Heart left ventricle (tissue), 13 donors: ENCODE measurements around the gene GPC6.

ENCODE experiments used
- POLR2A ChIP-seq, 2 donors: fragments of 450-650 bp; IDR thresholded peaks; one replicate each; pipeline ENCODE4 v1.6.1; 2017; ENCODE audit warnings: antibody characterized with exemption in 2 of 2, mild to moderate bottlenecking in 2 of 2, moderate library complexity in 2 of 2
- TF ChIP-seq, protein P1 (sequence below), 12 donors: fragments of 200-600 bp; sonication (generic) in 4 of 12; IDR thresholded peaks; one replicate each; pipeline versions ENCODE4 v1.5.0 to v1.8.0; 2018 to 2022; ENCODE audit warnings: antibody characterized with exemption in 12 of 12, mild to moderate bottlenecking in 5 of 12
- donor health status: ischemic (EF 13 %, LVEDD 7.1; RV severe dilation, severe dysfunction).
- donor health status: DM: no; HTN: yes; CAD: no.
- donor health status: DM: no; HTN: no; CAD: no.
- donor health status: ischemic (EF 25% LVEDD 6.9; RV normal size, moderate dysfunction).
- donor health status: ischemic (EF 25% LVEDD 5.7; RV mildly dilated, moderate dysfunction).
- donor health status: ischemic (EF 35%, LVEDD 5.7; RV mildly dilated, moderate dysfunction).
- donor health status: nonischemic (EF 11% LVEDD 7.7; RV severe dilation, severe dysfunction).
- donor health status: DM: yes; HTN: yes; CAD: no.
- donor health status: PGD.
- donor health status: ischemic (EF 29% LVEDD 5.4; RV normal size, mild dysfunction).
- donor health status: nonischemic (EF 23%, LVEDD 6.1; RV moderate dilation, normal function).

DNA sequence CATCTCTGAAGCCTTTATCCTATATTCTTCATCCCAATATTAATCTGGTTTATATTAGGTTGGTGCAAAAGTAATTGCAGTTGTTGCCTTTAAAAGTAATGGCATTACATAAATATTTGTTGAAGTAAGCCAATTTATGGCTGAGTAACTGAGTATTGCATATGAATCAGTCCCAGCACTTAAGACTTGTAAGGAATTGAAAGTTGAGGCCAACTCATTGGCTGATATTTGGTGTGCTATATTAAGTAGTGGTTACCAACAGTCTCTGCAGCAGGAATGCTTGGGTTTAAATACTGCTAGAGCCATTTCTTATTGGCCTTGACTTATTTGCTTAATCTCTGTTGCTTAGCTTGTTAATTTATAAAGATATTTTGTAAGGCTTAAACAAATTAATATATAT, 460.7 kb downstream of the GPC6 start:
- TF ChIP-seq, protein P1, sequence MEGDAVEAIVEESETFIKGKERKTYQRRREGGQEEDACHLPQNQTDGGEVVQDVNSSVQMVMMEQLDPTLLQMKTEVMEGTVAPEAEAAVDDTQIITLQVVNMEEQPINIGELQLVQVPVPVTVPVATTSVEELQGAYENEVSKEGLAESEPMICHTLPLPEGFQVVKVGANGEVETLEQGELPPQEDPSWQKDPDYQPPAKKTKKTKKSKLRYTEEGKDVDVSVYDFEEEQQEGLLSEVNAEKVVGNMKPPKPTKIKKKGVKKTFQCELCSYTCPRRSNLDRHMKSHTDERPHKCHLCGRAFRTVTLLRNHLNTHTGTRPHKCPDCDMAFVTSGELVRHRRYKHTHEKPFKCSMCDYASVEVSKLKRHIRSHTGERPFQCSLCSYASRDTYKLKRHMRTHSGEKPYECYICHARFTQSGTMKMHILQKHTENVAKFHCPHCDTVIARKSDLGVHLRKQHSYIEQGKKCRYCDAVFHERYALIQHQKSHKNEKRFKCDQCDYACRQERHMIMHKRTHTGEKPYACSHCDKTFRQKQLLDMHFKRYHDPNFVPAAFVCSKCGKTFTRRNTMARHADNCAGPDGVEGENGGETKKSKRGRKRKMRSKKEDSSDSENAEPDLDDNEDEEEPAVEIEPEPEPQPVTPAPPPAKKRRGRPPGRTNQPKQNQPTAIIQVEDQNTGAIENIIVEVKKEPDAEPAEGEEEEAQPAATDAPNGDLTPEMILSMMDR (IDR thresholded peaks at IDR 0.05): no peak
- TF ChIP-seq POLR2A (IDR thresholded peaks at IDR 0.05): no peak
